Ascending aorta (tissue), 2 donors: ENCODE results near the gene HSPB6. TPM values are rescaled to one million over a fixed set of nuclear protein-coding genes. Genes with fewer than 3 reads are reported as not detected.

ENCODE experiments used
- DNase-seq, 2 donors: peaks; one replicate each; pipeline ENCODE4 v3.0.0-alpha.2; 2019; ENCODE audit warnings: low spot score in 2 of 2
- H3K27ac ChIP-seq, 2 donors: fragments of 200-600 bp; sonication (generic); one replicate each; pipeline ENCODE4 v1.5.1; 2016 to 2017; ENCODE audit warnings: mild to moderate bottlenecking in 1 of 2
- H3K27me3 ChIP-seq: fragments of 200-600 bp; sonication (generic); one replicate; pipeline ENCODE4 v1.5.1; 2017
- H3K36me3 ChIP-seq, 2 donors: fragments of 200-600 bp; sonication (generic); one replicate each; pipeline ENCODE4 v1.5.1; 2016
- H3K4me1 ChIP-seq, 2 donors: fragments of 200-600 bp; sonication (generic); one replicate each; pipeline ENCODE4 v1.5.1; 2016 to 2017; ENCODE audit warnings: mild to moderate bottlenecking in 1 of 2
- H3K4me3 ChIP-seq, 2 donors: fragments of 200-600 bp; sonication (generic); one replicate each; pipeline ENCODE4 v1.5.1; 2016 to 2017; ENCODE audit warnings: mild to moderate bottlenecking in 1 of 2
- H3K9me3 ChIP-seq, 2 donors: fragments of 200-600 bp; sonication (generic); one replicate each; pipeline ENCODE4 v1.5.1; 2016
- intact Hi-C: fragments of 100-400 bp; cut with DNase I; formaldehyde crosslinking; loops from one replicate; pipeline ENCODE4 v1.15.1; 2023
- total RNA-seq: library from RNA; depleted of rRNA; stranded (reverse); fragments of >200 nt; gene quantifications from one replicate; pipeline ENCODE4 v1.1.0, GENCODE V29; 2016
- TF ChIP-seq, protein P1 (sequence below), 3 experiments: fragments of 200-600 bp in 2 of 3; fragments of 450-650 bp in 1 of 3; sonication (generic) in 2 of 3; IDR thresholded peaks; one replicate each; pipeline ENCODE4 v1.5.1; 2016 to 2019; ENCODE audit warnings: antibody characterized with exemption in 3 of 3, mild to moderate bottlenecking in 1 of 3, moderate library complexity in 1 of 3

HSPB6 gene
- total RNA-seq, 1 donor from 2014 or later = 265 TPM

DNA sequence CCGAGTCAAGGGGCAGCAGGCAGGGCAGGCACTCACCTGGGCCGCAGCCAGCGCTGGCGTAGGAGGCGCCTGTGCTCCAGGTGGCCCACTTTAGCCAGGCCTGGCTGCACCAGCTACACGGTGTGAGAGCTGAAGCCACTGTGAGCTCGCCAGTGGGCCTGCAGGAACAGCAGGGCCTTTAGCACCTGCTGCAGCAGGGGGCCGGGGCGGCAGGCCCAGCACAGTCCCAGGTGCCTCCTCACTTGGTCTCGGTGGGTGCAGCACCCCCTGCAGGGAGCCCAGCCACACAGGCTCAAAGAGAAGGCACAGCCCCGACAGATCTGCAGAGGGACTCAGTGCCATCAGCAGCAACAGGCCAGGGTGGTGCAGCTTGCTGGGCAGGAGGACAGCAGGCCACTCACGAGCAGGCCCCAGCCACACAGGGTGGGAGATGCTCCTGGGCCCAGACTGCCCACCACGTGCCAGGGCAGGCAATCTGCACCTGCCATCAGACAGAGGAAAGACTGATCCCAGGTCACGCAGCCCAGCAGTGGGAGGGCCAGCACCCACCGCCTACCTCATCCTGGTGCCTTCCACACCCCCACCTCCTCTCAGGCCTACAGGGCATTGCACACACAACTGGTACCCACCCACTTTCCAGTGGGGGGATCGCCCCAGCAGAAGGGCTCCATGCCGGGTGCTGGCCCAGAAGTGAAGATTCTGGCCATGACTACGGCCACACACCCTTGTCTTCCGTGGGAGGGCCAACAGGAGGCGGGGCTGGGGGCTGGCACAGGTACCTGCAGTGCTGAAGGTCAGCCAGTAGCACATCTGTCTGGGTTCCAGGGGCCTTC lies 34.4 kb upstream of the HSPB6 start:
- H3K36me3 ChIP-seq = peaks cover 0 to 8% of the 10 kb centered on the region in 2 donors
- no peaks in the 10 kb centered on the region for H3K4me1 ChIP-seq
- no peaks in the 10 kb centered on the region for H3K9me3 ChIP-seq
- no peaks in the 10 kb centered on the region for H3K27me3 ChIP-seq
- H3K27ac ChIP-seq = no peak overlapping the region
- peak in 1 of 2 donors; percentile 61 for DNase-seq
- H3K4me3 ChIP-seq = no peak overlapping the region
- TF ChIP-seq, protein P1, sequence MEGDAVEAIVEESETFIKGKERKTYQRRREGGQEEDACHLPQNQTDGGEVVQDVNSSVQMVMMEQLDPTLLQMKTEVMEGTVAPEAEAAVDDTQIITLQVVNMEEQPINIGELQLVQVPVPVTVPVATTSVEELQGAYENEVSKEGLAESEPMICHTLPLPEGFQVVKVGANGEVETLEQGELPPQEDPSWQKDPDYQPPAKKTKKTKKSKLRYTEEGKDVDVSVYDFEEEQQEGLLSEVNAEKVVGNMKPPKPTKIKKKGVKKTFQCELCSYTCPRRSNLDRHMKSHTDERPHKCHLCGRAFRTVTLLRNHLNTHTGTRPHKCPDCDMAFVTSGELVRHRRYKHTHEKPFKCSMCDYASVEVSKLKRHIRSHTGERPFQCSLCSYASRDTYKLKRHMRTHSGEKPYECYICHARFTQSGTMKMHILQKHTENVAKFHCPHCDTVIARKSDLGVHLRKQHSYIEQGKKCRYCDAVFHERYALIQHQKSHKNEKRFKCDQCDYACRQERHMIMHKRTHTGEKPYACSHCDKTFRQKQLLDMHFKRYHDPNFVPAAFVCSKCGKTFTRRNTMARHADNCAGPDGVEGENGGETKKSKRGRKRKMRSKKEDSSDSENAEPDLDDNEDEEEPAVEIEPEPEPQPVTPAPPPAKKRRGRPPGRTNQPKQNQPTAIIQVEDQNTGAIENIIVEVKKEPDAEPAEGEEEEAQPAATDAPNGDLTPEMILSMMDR (IDR thresholded peaks at IDR 0.05) = no peak
- intact Hi-C loops = no loop called here

DNA sequence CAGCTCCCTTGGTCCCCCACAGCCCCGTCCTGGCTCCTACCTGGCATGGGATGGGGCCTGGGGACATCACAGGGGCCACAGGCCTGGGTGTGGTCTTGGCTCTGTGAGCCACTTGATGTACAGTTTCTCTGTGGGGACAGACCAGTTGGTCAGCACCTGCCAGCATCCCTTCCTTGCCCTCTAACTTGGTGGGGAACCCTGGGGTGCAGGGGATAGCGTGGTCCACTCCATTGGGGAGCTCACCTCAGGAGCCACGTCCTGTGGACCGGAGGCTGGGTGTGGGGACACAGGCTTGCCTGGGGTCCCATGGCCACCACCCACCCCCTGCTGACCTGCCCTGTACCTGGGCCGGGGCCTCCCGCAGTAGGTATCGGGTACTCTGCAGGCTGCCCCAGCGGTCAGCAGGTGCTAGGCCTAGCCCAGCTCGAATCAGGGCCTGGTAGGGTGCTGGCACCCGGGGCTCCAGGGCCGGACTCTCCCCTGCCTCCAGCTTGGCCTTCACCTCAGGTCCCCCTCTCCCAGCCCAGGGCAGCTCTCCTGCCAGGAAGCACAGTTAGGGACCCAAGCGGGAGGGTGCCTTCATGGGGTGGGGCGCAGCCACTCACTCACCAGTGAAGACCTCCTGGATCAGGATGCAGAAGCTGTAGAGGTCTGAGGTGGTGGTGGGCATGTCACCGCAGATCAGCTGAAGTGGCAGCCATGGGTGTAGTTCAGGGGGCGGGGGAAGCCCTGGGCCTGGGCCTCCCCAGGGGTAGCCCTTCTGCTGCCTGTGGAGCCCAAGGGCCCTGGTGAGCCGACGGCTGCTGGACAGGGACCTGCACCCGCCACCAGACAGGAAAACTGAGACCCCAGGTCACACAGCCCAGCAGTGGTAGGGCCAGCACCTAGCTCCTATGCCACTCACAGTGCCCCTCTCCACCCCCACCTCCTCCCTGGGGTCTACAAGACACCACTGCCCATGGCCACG lies 33.4 kb upstream of the HSPB6 start:
- H3K27ac ChIP-seq = no peak overlapping the region
- H3K9me3 ChIP-seq = no peaks in the 10 kb centered on the region
- no peaks in the 10 kb centered on the region for H3K27me3 ChIP-seq
- peaks cover 0 to 8% of the 10 kb centered on the region in 2 donors for H3K36me3 ChIP-seq
- TF ChIP-seq, protein P1 (IDR thresholded peaks at IDR 0.05) = no peak
- no peak for DNase-seq
- no peaks in the 10 kb centered on the region for H3K4me1 ChIP-seq
- no peak overlapping the region for H3K4me3 ChIP-seq
- intact Hi-C loops = no loop called here

DNA sequence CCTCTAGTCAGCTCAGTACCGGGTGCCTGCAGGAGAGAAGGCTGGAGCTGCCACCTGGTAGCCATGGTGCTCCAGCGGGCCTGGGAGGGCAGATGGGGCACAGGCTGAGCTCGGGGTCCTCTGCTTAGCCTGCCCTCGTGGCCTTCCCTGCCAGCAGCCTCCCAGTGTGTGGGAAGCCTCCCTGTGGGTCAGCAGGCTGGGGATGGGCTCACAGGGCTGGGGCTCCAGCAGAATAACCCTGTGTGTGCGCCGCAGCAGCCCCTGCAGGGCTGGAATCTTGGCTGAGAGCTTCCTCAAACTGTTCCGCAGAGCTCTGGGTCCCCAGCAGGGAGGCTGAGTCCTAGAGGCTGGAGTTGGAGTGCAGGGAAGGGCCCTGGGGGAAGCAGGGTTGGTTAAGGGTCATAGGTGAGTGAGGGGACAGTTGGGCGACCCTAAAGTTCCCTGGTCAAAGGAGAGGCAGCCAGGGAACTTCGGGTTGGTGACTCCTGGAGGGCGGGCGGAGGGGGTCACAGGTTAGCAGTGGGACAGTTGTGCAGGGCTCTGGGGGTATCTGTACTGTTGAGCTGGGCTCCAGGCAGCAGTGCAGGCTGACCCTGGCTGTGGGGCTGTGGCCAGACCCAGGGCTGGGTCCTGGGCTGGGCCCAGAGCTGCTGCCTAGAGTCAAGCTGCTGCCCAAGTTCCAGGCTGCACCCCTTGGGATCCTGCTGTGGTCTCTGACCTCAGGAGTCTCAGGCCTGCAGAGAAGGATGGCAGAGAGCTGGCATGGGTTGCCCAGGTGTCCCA lies 32.6 kb upstream of the HSPB6 start:
- DNase-seq = no peak
- no peaks in the 10 kb centered on the region for H3K9me3 ChIP-seq
- H3K36me3 ChIP-seq = peaks cover 0 to 15% of the 10 kb centered on the region in 2 donors
- intact Hi-C loops = no loop called here
- no peak overlapping the region for H3K4me3 ChIP-seq
- no peaks in the 10 kb centered on the region for H3K27me3 ChIP-seq
- H3K4me1 ChIP-seq = no peaks in the 10 kb centered on the region
- TF ChIP-seq, protein P1 (IDR thresholded peaks at IDR 0.05) = no peak
- no peak overlapping the region for H3K27ac ChIP-seq

DNA sequence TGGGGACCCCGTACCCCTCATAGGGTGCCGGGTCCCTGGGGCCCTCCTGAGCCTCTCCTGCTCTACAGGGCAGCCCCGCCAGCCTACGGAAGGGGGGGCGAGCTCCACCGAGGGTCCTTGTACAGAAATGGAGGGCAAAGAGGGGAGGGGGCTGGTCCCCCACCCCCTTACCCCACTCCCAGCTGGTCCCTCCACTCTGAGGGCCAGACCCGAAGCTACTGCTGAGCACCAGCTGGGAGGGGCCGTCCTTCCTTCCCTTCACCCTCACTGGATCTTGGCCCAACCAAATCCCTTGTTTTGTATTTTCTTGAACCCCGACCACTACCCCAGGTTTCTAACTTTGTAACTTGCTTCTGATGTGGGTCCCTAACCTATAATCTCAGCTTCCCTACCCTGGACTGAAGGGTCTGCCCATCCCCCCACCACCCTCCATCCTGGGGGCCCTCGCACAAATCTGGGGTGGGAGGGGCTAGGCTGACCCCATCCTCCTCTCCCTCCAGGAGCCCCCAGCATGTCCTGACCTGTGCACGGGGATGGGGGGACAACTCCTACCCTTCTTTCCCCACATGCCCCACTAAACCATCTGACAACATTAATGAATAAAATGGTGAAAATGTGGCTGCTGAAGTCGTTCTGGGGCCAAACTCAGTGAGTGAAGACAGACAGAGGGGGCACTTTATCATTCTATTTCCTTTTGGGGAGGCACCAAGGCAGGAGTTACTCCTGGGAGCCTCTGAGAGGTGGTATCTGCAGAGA lies 31.6 kb upstream of the HSPB6 start:
- TF ChIP-seq, protein P1 (IDR thresholded peaks at IDR 0.05) = no peak
- Histone ChIP-seq H3K27ac (no peak overlapping the region), H3K4me3 (no peak overlapping the region), H3K9me3 (no peaks in the 10 kb centered on the region), H3K27me3 (no peaks in the 10 kb centered on the region), H3K36me3 (peaks cover 3 to 15% of the 10 kb centered on the region in 2 donors), H3K4me1 (no peaks in the 10 kb centered on the region)
- no peak for DNase-seq
- intact Hi-C loops = no loop called here
